DOHH2 (cell line): Measurements from ENCODE around the gene SLC38A11.
"Not testable (repeated sequence)": the region's sequence is repeated elsewhere in the genome, so short reads cannot be mapped to it uniquely, and the experiment has no call there.

ENCODE experiments used
- H3F3A ChIP-seq: fragments of 200-600 bp; sonication (generic), shearing (Covaris generic); 2 replicates; pipeline ENCODE4 v1.6.0; 2016; ENCODE audit warnings: antibody characterized with exemption, mild to moderate bottlenecking; ENCODE audit not compliant: control insufficient read depth, insufficient read depth
- H3K27ac ChIP-seq: fragments of 200-600 bp; sonication (generic); 2 replicates; pipeline ENCODE4 v1.5.1; 2014; ENCODE audit warnings: low read depth, mild to moderate bottlenecking, low read length, moderate library complexity
- H3K27me3 ChIP-seq: fragments of 200-600 bp; sonication (generic); 2 replicates; pipeline ENCODE4 v1.6.1; 2014; ENCODE audit warnings: mild to moderate bottlenecking, low read length, mixed read lengths; ENCODE audit not compliant: control insufficient read depth
- H3K36me3 ChIP-seq: fragments of 200-600 bp; sonication (generic); 2 replicates; pipeline ENCODE4 v1.6.1; 2014; ENCODE audit warnings: mild to moderate bottlenecking, low read length, moderate library complexity, mixed read lengths; ENCODE audit not compliant: control insufficient read depth
- H3K4me1 ChIP-seq: fragments of 200-600 bp; sonication (generic); 2 replicates; pipeline ENCODE4 v1.6.1; 2014; ENCODE audit warnings: mild to moderate bottlenecking, low read length, mixed read lengths; ENCODE audit not compliant: control insufficient read depth
- H3K4me2 ChIP-seq: fragments of 200-600 bp; sonication (generic); 2 replicates; pipeline ENCODE4 v1.6.0; 2014; ENCODE audit warnings: mild to moderate bottlenecking, low read length, moderate library complexity
- H3K4me3 ChIP-seq: fragments of 200-600 bp; sonication (generic); 2 replicates; pipeline ENCODE4 v1.5.1; 2014; ENCODE audit warnings: mild to moderate bottlenecking, low read length, mixed read lengths
- H3K79me2 ChIP-seq: fragments of 200-600 bp; sonication (generic); 2 replicates; pipeline ENCODE4 v1.6.1; 2014; ENCODE audit warnings: mild to moderate bottlenecking, low read length, mixed read lengths; ENCODE audit not compliant: control insufficient read depth
- H3K9me2 ChIP-seq: fragments of 200-600 bp; sonication (generic); replicated peaks from 2 replicates; pipeline ENCODE4 v1.6.1; 2014; ENCODE audit warnings: mild to moderate bottlenecking, low read length, mixed read lengths; ENCODE audit not compliant: control insufficient read depth
- H3K9me3 ChIP-seq: fragments of 200-600 bp; sonication (generic); 2 replicates; pipeline ENCODE4 v1.6.1; 2014; ENCODE audit warnings: antibody characterized with exemption, low read length, mixed read lengths; ENCODE audit not compliant: control insufficient read depth, insufficient read depth
- H4K20me1 ChIP-seq: fragments of 200-600 bp; sonication (generic); 2 replicates; pipeline ENCODE4 v1.6.0; 2014; ENCODE audit warnings: low read depth, mild to moderate bottlenecking, antibody characterized with exemption, low read length, moderate library complexity; ENCODE audit not compliant: control insufficient read depth, insufficient read depth
- CTCF ChIP-seq: fragments of 200-600 bp; sonication (generic); IDR thresholded peaks from one replicate; pipeline ENCODE4 v1.5.1; 2014; ENCODE audit warnings: antibody characterized with exemption, mild to moderate bottlenecking, low read depth, low read length; ENCODE audit not compliant: poor library complexity, severe bottlenecking
- EZH2phosphoT487 ChIP-seq: fragments of 200-600 bp; sonication (generic); IDR thresholded peaks from 2 replicates; pipeline ENCODE4 v1.6.1; 2017; ENCODE audit warnings: borderline replicate concordance, mild to moderate bottlenecking, antibody characterized with exemption, low read length, moderate library complexity, mixed read lengths

The SLC38A11 gene

GRCh38 chr2:164986027-164986426, 30.7 kb upstream of the SLC38A11 start:
- H3K4me1 ChIP-seq, H3F3A ChIP-seq, H3K4me2 ChIP-seq, H3K9me2 ChIP-seq, H3K27me3 ChIP-seq, H3K36me3 ChIP-seq, H3K4me3 ChIP-seq, H3K27ac ChIP-seq, H4K20me1 ChIP-seq, H3K9me3 ChIP-seq, H3K79me2 ChIP-seq: not testable (repeated sequence)

- no peaks in the 10 kb centered on the region for H3K4me1 ChIP-seq
- no peaks in the 10 kb centered on the region for H3K79me2 ChIP-seq
- H3K9me3 ChIP-seq: no peaks in the 10 kb centered on the region
- H3F3A ChIP-seq: no peaks in the 10 kb centered on the region
- H3K4me2 ChIP-seq: no peak overlapping the region
- no peak overlapping the region for H3K4me3 ChIP-seq
- peaks cover 5% of the 10 kb centered on the region; the same call in 1 of the 2 replicates for H3K27me3 ChIP-seq
- no peak for TF ChIP-seq CTCF
- TF ChIP-seq EZH2phosphoT487: no peak
- no peaks in the 10 kb centered on the region for H4K20me1 ChIP-seq
- no peaks in the 10 kb centered on the region for H3K9me2 ChIP-seq
- no peak overlapping the region for H3K27ac ChIP-seq
- H3K36me3 ChIP-seq: no peaks in the 10 kb centered on the region
Observed at GRCh38 chr2:164984428-164984827, 29.1 kb upstream of the SLC38A11 start.

DNA sequence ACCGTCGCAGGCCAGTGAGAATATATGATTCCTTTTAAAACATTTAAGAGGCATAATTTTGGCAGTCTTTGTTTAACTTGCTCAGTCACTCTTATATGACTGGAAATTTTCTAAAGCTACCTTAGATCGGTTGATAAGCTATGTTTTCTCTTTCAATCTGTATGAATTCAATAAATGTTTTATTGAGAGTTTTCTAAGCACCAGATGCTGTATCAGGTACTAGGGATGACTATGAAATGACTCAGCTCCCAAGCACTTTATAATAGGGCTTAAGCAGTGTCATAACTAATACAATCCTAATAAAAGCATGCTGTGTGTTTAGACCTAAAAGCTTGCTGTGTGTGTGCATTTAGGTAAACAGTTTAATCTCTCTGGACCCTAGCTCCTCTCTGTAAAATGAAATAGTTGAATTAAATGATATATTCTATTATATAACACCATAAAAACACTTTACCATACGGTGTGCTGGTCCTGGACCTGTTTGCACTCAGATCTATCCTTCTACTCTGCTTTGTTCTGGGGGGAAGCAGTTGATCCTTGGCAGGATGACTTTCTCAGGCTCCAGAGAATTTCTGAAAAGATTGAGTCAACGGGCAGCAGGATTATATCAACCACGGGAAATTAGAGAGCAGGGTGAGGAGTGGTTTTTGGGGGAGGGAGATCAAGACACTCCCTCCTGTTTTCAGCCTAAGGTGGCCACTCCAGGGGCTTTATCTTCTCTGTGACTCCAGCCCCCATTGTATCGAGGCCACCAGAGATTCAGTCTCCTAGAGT, 26.1 kb upstream of the SLC38A11 start:
- Histone ChIP-seq H3K9me2 (no peaks in the 10 kb centered on the region), H3K4me3 (no peak overlapping the region), H3K79me2 (no peaks in the 10 kb centered on the region), H3K4me1 (no peaks in the 10 kb centered on the region), H3K27ac (no peak overlapping the region), H3K27me3 (peaks cover 8% of the 10 kb centered on the region; the same call in 1 of the 2 replicates), H3K4me2 (no peak overlapping the region), H4K20me1 (no peaks in the 10 kb centered on the region), H3F3A (no peaks in the 10 kb centered on the region), H3K9me3 (no peaks in the 10 kb centered on the region), H3K36me3 (no peaks in the 10 kb centered on the region)
- no peak for TF ChIP-seq EZH2phosphoT487
- TF ChIP-seq CTCF: no peak

DNA sequence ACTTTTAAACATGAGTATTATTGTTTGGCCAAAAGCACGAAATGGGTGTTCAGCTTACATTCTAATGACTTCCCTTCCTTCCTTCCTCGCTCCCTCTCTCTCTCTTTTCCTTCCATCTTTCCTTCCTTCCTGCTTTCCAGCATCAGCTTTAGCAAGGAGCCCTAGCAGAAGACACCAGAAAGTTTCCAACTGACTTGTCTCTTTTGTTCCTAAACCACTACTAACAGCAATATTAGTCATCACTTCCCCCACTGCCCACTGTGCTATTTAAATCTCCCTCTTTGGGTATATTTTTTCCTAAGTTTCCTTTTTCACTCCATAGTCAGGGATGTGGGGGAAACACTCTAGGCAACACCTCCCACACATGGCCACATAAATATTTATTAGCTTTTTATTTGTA, 25.4 kb upstream of the SLC38A11 start:
- not testable (repeated sequence) for H3K36me3 ChIP-seq, H3K27ac ChIP-seq, H3K9me3 ChIP-seq, H3K4me2 ChIP-seq, H3F3A ChIP-seq, H3K79me2 ChIP-seq, H3K27me3 ChIP-seq, H4K20me1 ChIP-seq, H3K4me3 ChIP-seq, H3K9me2 ChIP-seq, H3K4me1 ChIP-seq
